GM18861 (cell line): ENCODE measurements around the gene TMEM235.

Experiments used
- ATAC-seq: cut with Tn5 transposase; IDR thresholded peaks from one replicate; pipeline ENCODE4 v1.9.1; 2021; ENCODE audit not compliant: unreplicated experiment

TMEM235 gene

DNA sequence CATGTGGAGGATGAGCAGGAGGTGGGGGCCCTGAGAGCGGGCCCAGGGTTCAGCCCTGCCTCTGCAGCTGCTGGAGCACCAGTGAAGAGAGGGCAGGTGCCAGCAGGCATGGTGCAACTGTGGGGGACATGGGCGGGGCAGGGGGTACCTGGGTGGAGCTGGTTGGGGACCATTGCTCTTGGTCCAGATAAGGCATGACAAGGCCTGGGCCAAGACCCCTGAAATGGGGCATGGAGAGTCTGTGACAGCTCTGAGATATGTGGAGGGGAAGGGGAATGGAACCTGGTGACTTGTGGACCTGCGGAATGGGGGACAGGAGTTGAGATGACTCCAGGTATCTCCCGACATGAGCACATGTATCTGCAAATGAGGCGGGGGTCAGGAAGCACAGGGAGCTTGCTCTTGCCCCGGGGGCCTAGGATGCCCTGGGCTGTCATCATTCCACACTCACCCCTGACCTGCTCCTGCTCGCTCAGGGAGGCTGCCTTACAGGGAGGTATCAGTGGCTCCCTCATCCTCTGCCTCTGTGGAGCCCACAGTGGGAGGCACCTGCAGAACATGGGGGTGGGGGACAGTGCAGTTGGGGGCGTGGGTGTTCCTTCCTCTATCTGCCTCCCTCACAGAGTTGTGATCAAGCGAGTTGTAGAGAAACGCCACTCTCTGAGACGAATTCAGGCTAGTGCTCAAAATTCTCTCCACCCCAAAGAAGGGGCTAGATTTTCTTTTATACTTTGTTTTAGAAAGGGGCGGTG lies 40.2 kb downstream of the TMEM235 start:
- no peak for ATAC-seq

GRCh38 chr17:78272181-78272913 lies 40.9 kb downstream of the TMEM235 start:
- no peak for ATAC-seq

DNA sequence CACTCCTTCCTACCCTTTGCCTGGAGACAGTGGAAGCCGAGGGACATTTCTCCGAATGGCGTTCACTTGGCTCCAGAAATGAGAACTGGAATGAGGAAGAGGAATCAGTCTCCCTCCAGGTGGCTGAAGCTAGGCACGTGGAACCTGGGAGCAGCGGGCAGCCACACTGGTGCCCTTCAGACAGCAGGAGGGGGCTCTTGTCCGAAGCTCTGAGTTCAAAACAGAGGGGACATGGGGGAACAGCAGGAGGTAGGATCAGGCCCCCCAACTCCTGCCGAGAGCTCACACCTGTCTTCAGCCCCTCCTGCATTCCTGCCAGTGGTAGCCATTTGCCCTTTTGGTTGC lies 41.5 kb downstream of the TMEM235 start:
- ATAC-seq, result no peak

GRCh38 chr17:78273813-78274212 lies 42.4 kb downstream of the TMEM235 start:
- ATAC-seq, result no peak

DNA sequence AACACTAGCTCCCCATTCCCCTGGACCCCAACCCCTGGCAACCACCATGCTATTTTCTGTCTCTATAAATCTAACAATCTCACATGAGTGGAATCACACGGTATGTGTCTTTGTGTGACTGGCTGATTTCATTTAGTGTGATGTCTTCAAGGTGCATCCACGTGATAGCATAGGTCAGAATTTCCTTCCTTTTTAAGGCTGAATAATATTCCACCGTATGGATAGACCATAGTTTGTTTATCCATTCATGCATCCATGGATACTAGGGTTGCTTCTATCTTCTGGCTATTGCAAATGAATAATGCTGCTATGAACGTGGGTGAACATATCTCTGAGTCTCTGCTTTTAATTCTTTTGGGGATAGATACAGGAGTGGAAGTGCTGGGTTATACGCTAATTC lies 43.9 kb downstream of the TMEM235 start:
- no peak for ATAC-seq

GRCh38 chr17:78276098-78276887 lies 44.9 kb downstream of the TMEM235 start:
- ATAC-seq, result no peak

GRCh38 chr17:78278139-78278741 lies 46.8 kb downstream of the TMEM235 start:
- ATAC-seq, result no peak

- no peak for ATAC-seq
Measured at GRCh38 chr17:78279360-78279990, 48.0 kb downstream of the TMEM235 start.

DNA sequence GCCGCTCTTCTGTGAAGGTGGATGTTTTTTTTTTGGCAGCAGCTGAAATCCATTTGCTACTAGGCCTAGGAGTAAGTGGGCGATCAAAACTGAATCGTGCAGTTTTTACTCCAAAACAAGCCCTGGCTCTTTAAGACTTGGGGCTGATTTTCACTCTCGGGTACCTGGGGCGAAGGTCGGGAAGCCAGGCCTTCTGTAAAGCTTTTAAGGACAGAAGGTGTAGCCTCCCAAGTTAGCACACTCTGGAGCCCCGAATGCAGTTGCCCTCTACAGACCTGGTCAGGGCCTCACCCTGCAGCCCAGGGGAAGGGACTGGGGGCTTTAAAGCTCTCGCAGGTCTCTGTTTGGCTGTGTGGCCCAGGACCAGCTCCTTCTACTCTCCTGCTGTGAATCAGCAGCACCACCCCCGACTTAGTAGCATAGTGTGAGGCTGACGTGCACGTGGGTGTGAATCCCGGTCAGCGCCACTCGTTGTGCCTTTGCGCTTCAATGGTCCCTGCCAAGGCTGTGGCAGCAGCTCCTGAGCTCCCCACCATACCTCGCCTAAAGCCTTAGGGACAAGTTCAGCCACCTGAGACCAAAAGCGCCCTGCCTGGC lies 49.9 kb downstream of the TMEM235 start:
- ATAC-seq, result no peak

DNA sequence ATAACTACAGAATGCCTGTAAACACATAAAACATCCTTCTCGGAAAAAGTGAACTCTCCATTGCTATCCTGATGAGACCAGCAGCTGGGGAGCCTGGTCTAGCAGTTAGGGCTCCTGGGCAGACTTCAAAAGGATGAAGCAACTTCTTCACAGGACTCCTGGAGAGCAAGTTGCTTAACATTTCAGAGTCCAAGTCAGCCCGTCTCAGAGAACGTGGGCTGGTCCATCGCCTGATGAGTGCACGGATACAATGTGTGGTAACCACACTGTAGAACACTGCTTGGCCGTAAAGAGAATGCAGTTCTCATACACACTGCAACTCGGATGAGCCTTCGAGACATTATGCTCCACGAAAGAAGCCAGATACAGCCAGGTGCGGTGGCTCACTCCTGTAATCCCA lies 52.7 kb downstream of the TMEM235 start:
- no peak for ATAC-seq

GRCh38 chr17:78289004-78289403 lies 57.6 kb downstream of the TMEM235 start:
- ATAC-seq, result no peak

DNA sequence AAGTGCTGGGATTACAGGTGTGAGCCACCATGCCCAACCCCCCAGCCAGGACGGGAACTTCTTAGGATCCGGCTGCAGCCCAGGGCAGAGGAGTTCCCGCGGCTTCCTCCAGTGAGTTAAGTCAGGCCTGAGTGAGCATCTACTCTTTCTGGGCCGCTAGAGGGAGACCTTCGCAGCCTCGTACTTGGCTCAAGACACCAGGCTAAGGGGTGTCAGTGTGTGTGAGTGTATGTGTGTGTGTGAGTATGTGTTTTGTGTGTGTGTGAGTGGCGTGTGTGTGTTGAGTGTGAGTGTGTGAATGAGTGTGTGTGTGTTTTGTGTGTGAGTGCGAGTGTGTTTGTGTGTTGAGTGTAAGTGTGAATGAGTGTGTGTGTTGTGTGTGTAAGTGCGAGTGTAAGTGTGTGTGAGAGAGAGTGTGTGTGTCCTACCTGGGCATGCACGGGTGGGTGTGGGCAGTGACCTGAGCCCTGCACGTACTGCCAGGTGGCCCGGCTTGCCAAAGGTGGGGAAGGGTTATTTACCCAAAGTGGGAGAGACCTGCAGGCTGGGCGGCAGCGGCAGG lies 58.5 kb downstream of the TMEM235 start:
- ATAC-seq, result no peak
